ENCODE measurements around the gene COPZ2.

GRCh38 chr17:48022901-48023300, 14.7 kb downstream of the COPZ2 start:
- no peak for TF ChIP-seq POLR2A (IDR thresholded peaks at IDR 0.05)
- TF ChIP-seq, protein P1, sequence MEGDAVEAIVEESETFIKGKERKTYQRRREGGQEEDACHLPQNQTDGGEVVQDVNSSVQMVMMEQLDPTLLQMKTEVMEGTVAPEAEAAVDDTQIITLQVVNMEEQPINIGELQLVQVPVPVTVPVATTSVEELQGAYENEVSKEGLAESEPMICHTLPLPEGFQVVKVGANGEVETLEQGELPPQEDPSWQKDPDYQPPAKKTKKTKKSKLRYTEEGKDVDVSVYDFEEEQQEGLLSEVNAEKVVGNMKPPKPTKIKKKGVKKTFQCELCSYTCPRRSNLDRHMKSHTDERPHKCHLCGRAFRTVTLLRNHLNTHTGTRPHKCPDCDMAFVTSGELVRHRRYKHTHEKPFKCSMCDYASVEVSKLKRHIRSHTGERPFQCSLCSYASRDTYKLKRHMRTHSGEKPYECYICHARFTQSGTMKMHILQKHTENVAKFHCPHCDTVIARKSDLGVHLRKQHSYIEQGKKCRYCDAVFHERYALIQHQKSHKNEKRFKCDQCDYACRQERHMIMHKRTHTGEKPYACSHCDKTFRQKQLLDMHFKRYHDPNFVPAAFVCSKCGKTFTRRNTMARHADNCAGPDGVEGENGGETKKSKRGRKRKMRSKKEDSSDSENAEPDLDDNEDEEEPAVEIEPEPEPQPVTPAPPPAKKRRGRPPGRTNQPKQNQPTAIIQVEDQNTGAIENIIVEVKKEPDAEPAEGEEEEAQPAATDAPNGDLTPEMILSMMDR (IDR thresholded peaks at IDR 0.05 in 8 of 11, conservative IDR thresholded peaks at IDR 0.05 in 3 of 11), result no peak

Measured in spleen (tissue), 7 donors.